HFFc6 (cell line): Measurements from ENCODE around the gene INVS. TPM values are rescaled to one million over a fixed set of nuclear protein-coding genes. Genes with fewer than 3 reads are reported as not detected.

Experiments used
- DNase-seq: peaks from one replicate; pipeline ENCODE4 v3.0.0-alpha.2; 2018
- H3K27ac Mint-ChIP-seq: 2 replicates; pipeline ENCODE4 v1.8.0; 2020; ENCODE audit warnings: mild to moderate bottlenecking, mixed read lengths
- H3K27me3 Mint-ChIP-seq: 2 replicates; pipeline ENCODE4 v1.8.0; 2021; ENCODE audit warnings: mild to moderate bottlenecking, moderate library complexity, mixed read lengths; ENCODE audit not compliant: insufficient read depth
- H3K36me3 Mint-ChIP-seq: 2 replicates; pipeline ENCODE4 v1.8.0; 2021; ENCODE audit warnings: low read depth, mixed read lengths
- H3K4me1 Mint-ChIP-seq: 2 replicates; pipeline ENCODE4 v1.8.0; 2020; ENCODE audit warnings: low read depth, mixed read lengths
- H3K4me3 Mint-ChIP-seq: 2 replicates; pipeline ENCODE4 v1.8.0; 2020; ENCODE audit warnings: mild to moderate bottlenecking, moderate library complexity, mixed read lengths
- H3K9me3 Mint-ChIP-seq: 2 replicates; pipeline ENCODE4 v1.8.0; 2020; ENCODE audit warnings: mild to moderate bottlenecking, mixed read lengths
- CTCF ChIP-seq: fragments of 200-600 bp; sonication (generic); IDR thresholded peaks from 2 replicates; pipeline ENCODE4 v1.5.0; 2021; ENCODE audit warnings: antibody characterized with exemption, mild to moderate bottlenecking
- long read RNA-seq: library from polyadenylated mRNA; unstranded; transcript quantifications from one replicate; pipeline ENCODE4 v2.0.0, GENCODE V29; 2019
- total RNA-seq, 6 experiments: library from RNA; stranded (reverse); fragmentation: NEBNext Ultra II Directional; extraction: Animal tissue kit (Norgen Biotek cat#: 25700); gene quantifications; 2 replicates in 1 of 6; 3 replicates in 5 of 6; pipeline ENCODE4 v1.2.3, GENCODE V29; 2021

The INVS gene
- total RNA-seq, result 10 to 100 TPM; 13.5 to 16.5 (median 14.6) TPM
- long read RNA-seq, partial matches to known transcripts, result 2 of 8 reads
- long read RNA-seq, other reads (novel, unspliced or antisense), result 6 of 8 reads

GRCh38 chr9:100098887-100099721 is at the start of gene INVS, which contains the start of gene ERP44:
Gene INVS, plus strand, starts transcription at chr9:100099243. Its CDS starts 5,279 bp downstream, at chr9:100104522.
Gene ERP44, minus strand, starts transcription at chr9:100099000. Its CDS starts 160 bp downstream, at chr9:100098840.
- H3K27ac Mint-ChIP-seq, result peak within 1 kb of the TSS; percentile 97
- H3K4me3 Mint-ChIP-seq, result peak within 1 kb of the TSS; percentile 99
- no peaks in the 10 kb centered on the region for H3K9me3 Mint-ChIP-seq
- peak; percentile 99 for DNase-seq
- H3K27me3 Mint-ChIP-seq, result peaks cover 6% of the 10 kb centered on the region
- peaks cover 43% of the 10 kb centered on the region for H3K4me1 Mint-ChIP-seq
- H3K36me3 Mint-ChIP-seq, result no peaks in the 10 kb centered on the region
- TF ChIP-seq CTCF, result no peak

GRCh38 chr9:100049551-100049950 is 49.5 kb upstream of the INVS start:
- H3K36me3 Mint-ChIP-seq, result peaks cover 14% of the 10 kb centered on the region
- no peaks in the 10 kb centered on the region for H3K9me3 Mint-ChIP-seq
- H3K4me1 Mint-ChIP-seq, result peaks cover 23% of the 10 kb centered on the region
- no peaks in the 10 kb centered on the region; the same call in 1 of the 2 replicates for H3K27me3 Mint-ChIP-seq
- no peak for DNase-seq
- H3K4me3 Mint-ChIP-seq, result no peak overlapping the region
- TF ChIP-seq CTCF, result no peak
- no peak overlapping the region for H3K27ac Mint-ChIP-seq

GRCh38 chr9:100052375-100052774 is 46.7 kb upstream of the INVS start:
- no peak for TF ChIP-seq CTCF
- no peak overlapping the region for H3K27ac Mint-ChIP-seq
- no peak overlapping the region for H3K4me3 Mint-ChIP-seq
- H3K4me1 Mint-ChIP-seq, result peaks cover 29% of the 10 kb centered on the region
- H3K36me3 Mint-ChIP-seq, result peaks cover 12% of the 10 kb centered on the region
- no peak for DNase-seq
- H3K27me3 Mint-ChIP-seq, result no peaks in the 10 kb centered on the region; the same call in 1 of the 2 replicates
- H3K9me3 Mint-ChIP-seq, result no peaks in the 10 kb centered on the region

- Mint-ChIP-seq H3K4me1 (peaks cover 12% of the 10 kb centered on the region; the same call in 1 of the 2 replicates), H3K9me3 (no peaks in the 10 kb centered on the region), H3K27ac (peak overlapping the region; percentile 54; the same call in 1 of the 2 replicates), H3K4me3 (no peak overlapping the region), H3K27me3 (no peaks in the 10 kb centered on the region; the same call in 1 of the 2 replicates), H3K36me3 (peaks cover 9% of the 10 kb centered on the region)
- no peak for TF ChIP-seq CTCF
- no peak for DNase-seq
These were observed 42.5 kb upstream of the INVS start for GRCh38 chr9:100056561-100056960.

- Mint-ChIP-seq H3K27me3 (no peaks in the 10 kb centered on the region; the same call in 1 of the 2 replicates), H3K4me3 (no peak overlapping the region), H3K36me3 (0 out of 2 replicates have a peak, but pooled peaks cover 7% of the 10 kb centered on the region), H3K27ac (no peak overlapping the region), H3K4me1 (peaks cover 12% of the 10 kb centered on the region; the same call in 1 of the 2 replicates), H3K9me3 (no peaks in the 10 kb centered on the region)
- TF ChIP-seq CTCF, result no peak
- DNase-seq, result no peak
These were observed 41.4 kb upstream of the INVS start for GRCh38 chr9:100057624-100058023.
